GM10248 (cell line): Measurements from ENCODE around the gene ARMCX2.

Experiments used
- CTCF ChIA-PET: fragments of 300-600 bp; sonication (Branson Sonifier 250); formaldehyde crosslinking; extraction: SDS; loops from one replicate; lab custom pipeline; 2021; ENCODE audit warnings: antibody characterized with exemption; lab: Yijun Ruan, JAX
- POLR2A ChIA-PET: fragments of 350-650 bp; sonication (Branson Sonifier 250); formaldehyde crosslinking; extraction: SDS; loops from one replicate; lab custom pipeline; 2020; ENCODE audit warnings: antibody characterized with exemption; lab: Yijun Ruan, JAX
- DNase-seq: peaks from one replicate; pipeline ENCODE4 v3.0.0; 2012; ENCODE audit errors: extremely low spot score
- CTCF ChIP-seq: IDR thresholded peaks from 2 replicates; pipeline ENCODE4 v1.5.1; 2012; ENCODE audit warnings: mild to moderate bottlenecking, low read depth; ENCODE audit errors: extremely low read depth, missing control alignments, control extremely low read depth

Gene ARMCX2

GRCh38 chrX:101685923-101686322, 26.3 kb upstream of the ARMCX2 start:
- POLR2A ChIA-PET, result no interaction called here
- CTCF ChIA-PET, result no interaction called here
- no peak for TF ChIP-seq CTCF
- no peak for DNase-seq

- DNase-seq, result no peak
- TF ChIP-seq CTCF, result no peak
- CTCF ChIA-PET, result no interaction called here
- POLR2A ChIA-PET, result no interaction called here
These were observed 23.1 kb upstream of the ARMCX2 start for GRCh38 chrX:101682723-101683122.

GRCh38 chrX:101677028-101677427, 17.4 kb upstream of the ARMCX2 start:
- ChIA-PET POLR2A (no interaction called here), CTCF (no interaction called here)
- no peak for DNase-seq
- no peak for TF ChIP-seq CTCF

- ChIA-PET CTCF (no interaction called here), POLR2A (no interaction called here)
- no peak for TF ChIP-seq CTCF
- no peak for DNase-seq
These were observed 16.9 kb upstream of the ARMCX2 start for GRCh38 chrX:101676571-101676970.

- CTCF ChIA-PET, result no interaction called here
- no peak for DNase-seq
- no peak for TF ChIP-seq CTCF
- POLR2A ChIA-PET, result no interaction called here
These were observed 8.5 kb upstream of the ARMCX2 start for GRCh38 chrX:101668143-101668542.

GRCh38 chrX:101658661-101659491, 774 bp downstream of the ARMCX2 start:
- peak; percentile 67 for DNase-seq
- no peak for TF ChIP-seq CTCF
- POLR2A ChIA-PET, result interaction anchor here (0.6 kb wide), 1 partner anchor 15 kb away, joined by 3 read pairs; no protein-coding TSS in a partner anchor
- CTCF ChIA-PET, result interaction anchor here (0.7 to 1.7 kb wide), 2 partner anchors 10 to 12 kb away, joined by 3 read pairs; no protein-coding TSS in a partner anchor

- CTCF ChIA-PET, result no interaction called here
- no peak for DNase-seq
- POLR2A ChIA-PET, result no interaction called here
- no peak for TF ChIP-seq CTCF
These were observed 2.2 kb downstream of the ARMCX2 start for GRCh38 chrX:101657495-101657894.
